Ishikawa (cell line): ENCODE measurements around the gene AFG1L.

Experiments
- CEBPB ChIP-seq: IDR thresholded peaks from 2 replicates; pipeline ENCODE4 v1.6.1; 2012
- CREB1 ChIP-seq: IDR thresholded peaks from 2 replicates; pipeline ENCODE4 v1.6.1; 2012; ENCODE audit warnings: low read depth
- EGR1 ChIP-seq: IDR thresholded peaks from 2 replicates; pipeline ENCODE4 v1.6.1; 2012
- EP300 ChIP-seq: IDR thresholded peaks from 2 replicates; pipeline ENCODE4 v1.6.1; 2012; ENCODE audit warnings: borderline replicate concordance
- FOXM1 ChIP-seq: IDR thresholded peaks from 2 replicates; pipeline ENCODE4 v1.6.1; 2012; ENCODE audit warnings: low read depth, borderline replicate concordance
- MAX ChIP-seq: IDR thresholded peaks from 2 replicates; pipeline ENCODE4 v1.6.1; 2012
- NFIC ChIP-seq: IDR thresholded peaks from 2 replicates; pipeline ENCODE4 v1.6.1; 2012
- RAD21 ChIP-seq: IDR thresholded peaks from 2 replicates; pipeline ENCODE4 v1.6.1; 2012; ENCODE audit warnings: low read depth
- TAF1 ChIP-seq: IDR thresholded peaks from 2 replicates; pipeline ENCODE4 v1.6.1; 2012; ENCODE audit warnings: low read depth, mild to moderate bottlenecking
- TCF12 ChIP-seq: IDR thresholded peaks from 2 replicates; pipeline ENCODE4 v1.6.1; 2012; ENCODE audit warnings: low read depth
- TEAD4 ChIP-seq: IDR thresholded peaks from 2 replicates; pipeline ENCODE4 v1.6.1; 2012
- YY1 ChIP-seq: IDR thresholded peaks from 2 replicates; pipeline ENCODE4 v1.6.1; 2012; ENCODE audit warnings: low read depth
- ZBTB7A ChIP-seq: IDR thresholded peaks from 2 replicates; pipeline ENCODE4 v1.6.1; 2012; ENCODE audit warnings: low read depth
- TF ChIP-seq, protein P1 (sequence below): IDR thresholded peaks from 2 replicates; pipeline ENCODE4 v1.6.1; 2012; ENCODE audit warnings: low read depth, mild to moderate bottlenecking
- TF ChIP-seq, protein P2 (sequence below): IDR thresholded peaks from 2 replicates; pipeline ENCODE4 v1.6.1; 2012

The AFG1L gene

DNA sequence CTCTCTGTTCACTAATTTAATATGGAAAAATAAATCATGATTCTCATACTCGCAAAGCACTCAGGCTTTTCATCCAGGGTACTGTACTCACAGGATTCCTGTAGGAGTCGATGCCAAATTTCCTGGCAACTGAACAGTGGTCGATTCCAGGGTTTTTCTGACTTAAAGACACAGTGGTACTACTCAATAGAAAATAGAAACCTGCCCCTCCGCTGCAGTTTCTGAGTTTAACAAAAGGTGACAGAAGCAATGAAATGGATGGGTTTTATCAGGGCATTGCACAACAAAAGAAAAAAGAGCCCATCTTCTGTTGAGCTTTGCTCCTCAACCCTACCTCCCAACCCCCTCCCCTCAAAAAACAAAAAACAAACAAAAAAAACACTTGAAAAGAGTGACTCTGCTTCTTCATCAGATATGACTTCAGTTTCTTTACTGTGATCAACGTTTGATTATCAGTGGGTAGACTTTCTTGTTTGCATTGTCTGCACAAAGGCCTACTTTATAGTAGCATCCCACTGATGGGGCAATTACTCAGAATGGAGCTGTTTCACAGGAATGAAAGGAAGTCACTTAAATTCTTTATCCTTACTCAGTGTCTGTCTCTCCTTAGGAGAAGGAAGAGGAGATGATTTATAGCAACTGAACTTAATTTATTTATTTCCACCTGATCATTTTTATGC, 169.7 kb downstream of the AFG1L start:
- TF ChIP-seq, protein P1, sequence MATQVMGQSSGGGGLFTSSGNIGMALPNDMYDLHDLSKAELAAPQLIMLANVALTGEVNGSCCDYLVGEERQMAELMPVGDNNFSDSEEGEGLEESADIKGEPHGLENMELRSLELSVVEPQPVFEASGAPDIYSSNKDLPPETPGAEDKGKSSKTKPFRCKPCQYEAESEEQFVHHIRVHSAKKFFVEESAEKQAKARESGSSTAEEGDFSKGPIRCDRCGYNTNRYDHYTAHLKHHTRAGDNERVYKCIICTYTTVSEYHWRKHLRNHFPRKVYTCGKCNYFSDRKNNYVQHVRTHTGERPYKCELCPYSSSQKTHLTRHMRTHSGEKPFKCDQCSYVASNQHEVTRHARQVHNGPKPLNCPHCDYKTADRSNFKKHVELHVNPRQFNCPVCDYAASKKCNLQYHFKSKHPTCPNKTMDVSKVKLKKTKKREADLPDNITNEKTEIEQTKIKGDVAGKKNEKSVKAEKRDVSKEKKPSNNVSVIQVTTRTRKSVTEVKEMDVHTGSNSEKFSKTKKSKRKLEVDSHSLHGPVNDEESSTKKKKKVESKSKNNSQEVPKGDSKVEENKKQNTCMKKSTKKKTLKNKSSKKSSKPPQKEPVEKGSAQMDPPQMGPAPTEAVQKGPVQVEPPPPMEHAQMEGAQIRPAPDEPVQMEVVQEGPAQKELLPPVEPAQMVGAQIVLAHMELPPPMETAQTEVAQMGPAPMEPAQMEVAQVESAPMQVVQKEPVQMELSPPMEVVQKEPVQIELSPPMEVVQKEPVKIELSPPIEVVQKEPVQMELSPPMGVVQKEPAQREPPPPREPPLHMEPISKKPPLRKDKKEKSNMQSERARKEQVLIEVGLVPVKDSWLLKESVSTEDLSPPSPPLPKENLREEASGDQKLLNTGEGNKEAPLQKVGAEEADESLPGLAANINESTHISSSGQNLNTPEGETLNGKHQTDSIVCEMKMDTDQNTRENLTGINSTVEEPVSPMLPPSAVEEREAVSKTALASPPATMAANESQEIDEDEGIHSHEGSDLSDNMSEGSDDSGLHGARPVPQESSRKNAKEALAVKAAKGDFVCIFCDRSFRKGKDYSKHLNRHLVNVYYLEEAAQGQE, result no peak
- TF ChIP-seq ZBTB7A, result no peak
- TF ChIP-seq MAX, result no peak
- TF ChIP-seq FOXM1, result no peak
- TF ChIP-seq CREB1, result no peak
- TF ChIP-seq YY1, result no peak
- TF ChIP-seq TCF12, result no peak
- TF ChIP-seq, protein P2, sequence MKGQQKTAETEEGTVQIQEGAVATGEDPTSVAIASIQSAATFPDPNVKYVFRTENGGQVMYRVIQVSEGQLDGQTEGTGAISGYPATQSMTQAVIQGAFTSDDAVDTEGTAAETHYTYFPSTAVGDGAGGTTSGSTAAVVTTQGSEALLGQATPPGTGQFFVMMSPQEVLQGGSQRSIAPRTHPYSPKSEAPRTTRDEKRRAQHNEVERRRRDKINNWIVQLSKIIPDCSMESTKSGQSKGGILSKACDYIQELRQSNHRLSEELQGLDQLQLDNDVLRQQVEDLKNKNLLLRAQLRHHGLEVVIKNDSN, result no peak
- TF ChIP-seq CEBPB, result no peak
- TF ChIP-seq TEAD4, result no peak
- no peak for TF ChIP-seq NFIC
- no peak for TF ChIP-seq TAF1
- TF ChIP-seq EGR1, result no peak
- no peak for TF ChIP-seq RAD21
- TF ChIP-seq EP300, result no peak

DNA sequence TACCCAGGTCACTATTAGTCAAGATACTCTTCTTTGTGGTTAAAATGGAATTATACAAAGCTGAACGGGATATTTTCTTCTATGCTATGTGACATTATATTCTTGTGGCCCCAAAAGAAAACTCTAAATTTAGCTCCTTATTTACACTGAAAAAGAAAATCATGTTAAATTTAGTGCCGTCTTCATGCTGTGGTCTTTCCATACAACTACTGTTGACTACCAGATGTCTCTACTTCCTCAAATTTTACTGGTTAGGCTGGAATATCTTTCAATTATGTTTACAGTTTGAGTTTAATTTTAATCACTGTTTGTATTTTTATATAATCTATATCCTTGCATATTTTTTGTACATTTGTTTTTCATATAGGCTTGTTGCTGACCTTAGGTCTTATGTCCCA, 170.2 kb downstream of the AFG1L start:
- TF ChIP-seq RAD21 (no peak), FOXM1 (no peak), CEBPB (no peak), NFIC (no peak), EGR1 (no peak), CREB1 (no peak), EP300 (no peak), TCF12 (no peak), TAF1 (no peak), MAX (no peak), YY1 (no peak), ZBTB7A (no peak), TEAD4 (no peak)
- TF ChIP-seq, protein P1, result no peak
- TF ChIP-seq, protein P2, result no peak

DNA sequence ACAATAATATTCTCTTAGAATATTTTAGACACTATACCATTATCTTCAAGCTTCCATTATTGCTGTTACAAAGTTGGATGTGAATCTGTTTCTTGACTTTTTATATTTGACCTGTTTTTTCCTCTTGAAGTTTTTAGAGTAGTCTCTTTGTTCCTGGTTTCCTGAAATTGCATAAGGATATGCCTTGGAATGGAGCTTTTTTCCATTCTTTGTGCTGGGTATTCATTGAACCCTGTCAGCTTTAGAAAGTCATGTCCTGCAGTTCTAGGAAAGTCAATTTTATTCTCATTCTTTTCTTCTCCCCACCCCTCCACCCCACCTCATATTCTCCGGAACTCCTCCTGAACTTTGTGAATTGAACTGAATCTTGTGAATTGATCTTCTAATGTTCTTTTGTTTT, 173.5 kb downstream of the AFG1L start:
- TF ChIP-seq TAF1 (no peak), YY1 (no peak), ZBTB7A (no peak), EGR1 (no peak), CREB1 (no peak), NFIC (no peak), FOXM1 (no peak)

- TF ChIP-seq, protein P1, result no peak
- TF ChIP-seq EP300 (no peak), TAF1 (no peak), RAD21 (no peak), CEBPB (no peak), ZBTB7A (no peak), TCF12 (no peak), MAX (no peak), YY1 (no peak), CREB1 (no peak), FOXM1 (no peak), NFIC (no peak), TEAD4 (no peak), EGR1 (no peak)
- TF ChIP-seq, protein P2, result no peak
Measured at GRCh38 chr6:108469316-108469715, 174.5 kb downstream of the AFG1L start.
